Heart left ventricle (tissue), 16 donors: ENCODE data around the gene FBXW4. TPM values are rescaled to one million over a fixed set of nuclear protein-coding genes. Genes with fewer than 3 reads are reported as not detected.

Experiments
- ATAC-seq, 4 donors: fragments of 200-7000 bp; cut with Tn5 transposase; one replicate each; pipeline ENCODE4 v1.9.1; 2020 to 2022; ENCODE audit warnings: moderate library complexity in 4 of 4, mild to moderate bottlenecking in 3 of 4, moderate number of reproducible peaks in 1 of 4
- DNase-seq, 5 donors: peaks; one replicate each; pipeline ENCODE4 v3.0.0-alpha.2; 2020
- H3K27ac ChIP-seq, 12 donors: fragments of 200-600 bp; sonication (generic) in 4 of 12; one replicate each; pipeline versions ENCODE4 v1.5.0 to v1.8.0; 2016 to 2022; ENCODE audit warnings: mild to moderate bottlenecking in 2 of 12
- H3K27me3 ChIP-seq, 9 donors: fragments of 200-600 bp; sonication (generic) in 2 of 9; one replicate each; pipeline versions ENCODE4 v1.5.1 to v1.8.0; 2016 to 2022; ENCODE audit warnings: mild to moderate bottlenecking in 3 of 9
- H3K36me3 ChIP-seq, 9 donors: fragments of 200-600 bp; sonication (generic) in 2 of 9; one replicate each; pipeline versions ENCODE4 v1.5.0 to v1.8.0; 2018 to 2022; ENCODE audit warnings: mild to moderate bottlenecking in 2 of 9
- H3K4me1 ChIP-seq, 12 donors: fragments of 200-600 bp; sonication (generic) in 4 of 12; one replicate each; pipeline versions ENCODE4 v1.5.0 to v1.8.0; 2016 to 2022; ENCODE audit warnings: mild to moderate bottlenecking in 3 of 12
- H3K4me3 ChIP-seq, 12 donors: fragments of 200-600 bp; sonication (generic) in 4 of 12; one replicate each; pipeline versions ENCODE4 v1.5.0 to v1.8.0; 2017 to 2022; ENCODE audit warnings: mild to moderate bottlenecking in 9 of 12, moderate library complexity in 4 of 12
- H3K9me3 ChIP-seq, 12 donors: fragments of 200-600 bp; sonication (generic) in 4 of 12; one replicate each; pipeline versions ENCODE4 v1.5.0 to v1.8.0; 2016 to 2022; ENCODE audit warnings: mild to moderate bottlenecking in 1 of 12
- POLR2A ChIP-seq, 2 donors: fragments of 450-650 bp; IDR thresholded peaks; one replicate each; pipeline ENCODE4 v1.6.1; 2017; ENCODE audit warnings: antibody characterized with exemption in 2 of 2, mild to moderate bottlenecking in 2 of 2, moderate library complexity in 2 of 2
- WGBS, 4 donors: extraction: QIAGEN DNeasy Blood & Tissue Kit in 2 of 4; methylation state at CpG; one replicate each; pipeline versions ENCODE4 v1.1.5 to v1.1.7; 2013 to 2018; 5-methylcytosine and 5-hydroxymethylcytosine counted together
- intact Hi-C, 10 donors: fragments of 100-400 bp; cut with DNase I; formaldehyde crosslinking; loops; one replicate each; pipeline versions ENCODE4 v1.11.1 to v1.14.2; 2022
- polyA plus RNA-seq, 2 donors: library from polyadenylated mRNA; stranded (reverse); fragments of 200-250 nt; gene quantifications; one replicate each; pipeline ENCODE4 v1.2.3, GENCODE V29; 2013
- total RNA-seq, 9 donors: library from RNA; depleted of rRNA in 2 of 9; stranded (reverse); fragments of >200 nt in 2 of 9; fragmentation: NEBNext Ultra II Directional in 3 of 9; extraction: Animal tissue kit (Norgen Biotek cat#: 25700) in 3 of 9; gene quantifications; one replicate each; pipeline versions ENCODE4 v1.1.0 to v1.2.4, GENCODE V29; 2016 to 2023
- TF ChIP-seq, protein P1 (sequence below), 12 donors: fragments of 200-600 bp; sonication (generic) in 4 of 12; IDR thresholded peaks; one replicate each; pipeline versions ENCODE4 v1.5.0 to v1.8.0; 2018 to 2022; ENCODE audit warnings: antibody characterized with exemption in 12 of 12, mild to moderate bottlenecking in 5 of 12
- donor health status: ischemic (EF 13 %, LVEDD 7.1; RV severe dilation, severe dysfunction).
- donor health status: healthy with polysubstance abuse.
- donor health status: DM: no; HTN: yes; CAD: no.
- donor health status: DM: no; HTN: no; CAD: no.
- donor health status: ischemic (EF 25% LVEDD 6.9; RV normal size, moderate dysfunction).
- donor health status: ischemic (EF 25% LVEDD 5.7; RV mildly dilated, moderate dysfunction).
- donor health status: healthy.
- donor health status: DM: yes; HTN: yes; CAD: no.
- donor health status: ischemic (EF 35%, LVEDD 5.7; RV mildly dilated, moderate dysfunction).
- donor health status: nonischemic (EF 11% LVEDD 7.7; RV severe dilation, severe dysfunction).
- donor health status: DM: yes; HTN: yes; CAD: no.
- donor health status: PGD.
- donor health status: ischemic (EF 29% LVEDD 5.4; RV normal size, mild dysfunction).
- donor health status: nonischemic (EF 23%, LVEDD 6.1; RV moderate dilation, normal function).

The FBXW4 gene
- total and polyA plus RNA-seq, 11 donors: 35.8 to 116 (median 80.9) TPM

DNA sequence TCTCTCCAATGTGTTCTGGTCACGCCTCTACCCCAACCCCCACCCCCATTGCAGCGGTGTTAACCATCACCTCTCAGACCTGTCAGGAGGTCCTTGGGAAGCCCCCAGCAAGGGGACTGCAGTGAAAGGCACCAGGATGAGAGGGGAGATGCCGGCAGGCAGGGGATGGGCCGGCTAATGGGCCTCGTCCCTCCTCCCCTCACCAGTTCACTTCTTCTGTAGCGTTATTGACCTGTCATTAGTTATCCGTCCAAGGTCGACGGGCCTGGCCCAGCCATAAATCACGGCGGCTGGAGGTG, 125.7 kb downstream of the FBXW4 start:
- no peaks in the 10 kb centered on the region for H3K36me3 ChIP-seq
- peaks cover 0 to 28% (median 16%) of the 10 kb centered on the region in 12 donors for H3K4me1 ChIP-seq
- H3K27me3 ChIP-seq: peaks cover 10 to 56% (median 46%) of the 10 kb centered on the region in 9 donors
- H3K4me3 ChIP-seq: peak overlapping the region in 3 of 12 donors; percentile 61 to 70 (median 63)
- peaks cover 0 to 14% (median 10%) of the 10 kb centered on the region in 12 donors for H3K9me3 ChIP-seq
- WGBS, 4 donors: 11 to 21% (median 15%) methylated on average over 9 to 11 of the region's 11 CpGs
- TF ChIP-seq, protein P1, sequence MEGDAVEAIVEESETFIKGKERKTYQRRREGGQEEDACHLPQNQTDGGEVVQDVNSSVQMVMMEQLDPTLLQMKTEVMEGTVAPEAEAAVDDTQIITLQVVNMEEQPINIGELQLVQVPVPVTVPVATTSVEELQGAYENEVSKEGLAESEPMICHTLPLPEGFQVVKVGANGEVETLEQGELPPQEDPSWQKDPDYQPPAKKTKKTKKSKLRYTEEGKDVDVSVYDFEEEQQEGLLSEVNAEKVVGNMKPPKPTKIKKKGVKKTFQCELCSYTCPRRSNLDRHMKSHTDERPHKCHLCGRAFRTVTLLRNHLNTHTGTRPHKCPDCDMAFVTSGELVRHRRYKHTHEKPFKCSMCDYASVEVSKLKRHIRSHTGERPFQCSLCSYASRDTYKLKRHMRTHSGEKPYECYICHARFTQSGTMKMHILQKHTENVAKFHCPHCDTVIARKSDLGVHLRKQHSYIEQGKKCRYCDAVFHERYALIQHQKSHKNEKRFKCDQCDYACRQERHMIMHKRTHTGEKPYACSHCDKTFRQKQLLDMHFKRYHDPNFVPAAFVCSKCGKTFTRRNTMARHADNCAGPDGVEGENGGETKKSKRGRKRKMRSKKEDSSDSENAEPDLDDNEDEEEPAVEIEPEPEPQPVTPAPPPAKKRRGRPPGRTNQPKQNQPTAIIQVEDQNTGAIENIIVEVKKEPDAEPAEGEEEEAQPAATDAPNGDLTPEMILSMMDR (IDR thresholded peaks at IDR 0.05): no peak
- no peak for TF ChIP-seq POLR2A (IDR thresholded peaks at IDR 0.05)
- DNase-seq (peak in 1 of 5 donors; percentile 23), ATAC-seq (no peak)
- no peak overlapping the region for H3K27ac ChIP-seq
- intact Hi-C loops: loop anchor here in 8 of 10 donors (2.0 to 10.0 kb wide), 8 partner anchors 264 to 408 kb away; no protein-coding TSS in a partner anchor

DNA sequence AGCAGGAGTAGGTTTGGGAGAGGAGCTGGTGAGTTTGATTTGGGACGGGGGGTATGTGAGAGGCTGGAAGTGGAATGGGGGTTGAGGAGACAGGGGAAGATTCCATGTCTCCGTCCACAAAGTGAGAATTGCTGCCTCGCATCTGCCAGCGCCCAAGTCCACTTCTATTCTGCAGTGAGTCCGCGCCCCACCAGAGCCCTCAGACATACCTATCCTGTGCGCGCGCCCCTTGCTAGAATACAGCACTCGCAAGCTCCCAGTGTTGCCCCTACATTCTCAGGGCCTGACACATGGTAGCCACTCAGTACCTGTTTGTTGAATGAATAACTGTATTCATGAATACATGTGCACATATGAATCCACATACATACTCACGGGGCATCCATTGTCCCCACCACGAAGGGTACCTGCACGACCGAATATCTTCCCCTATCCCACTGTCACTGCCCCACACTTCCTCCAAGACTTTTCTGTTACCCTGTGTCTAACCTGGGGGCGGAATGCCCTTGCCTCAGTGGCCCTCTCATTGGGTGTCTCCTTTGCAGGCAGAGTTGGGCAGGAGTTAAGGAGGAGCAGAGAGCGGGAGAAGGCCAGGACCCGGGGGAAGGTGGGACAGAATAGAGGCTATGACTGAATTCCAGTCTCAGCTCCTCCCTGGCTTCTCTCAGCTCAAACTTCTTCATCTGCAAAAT, 126.8 kb downstream of the FBXW4 start:
- H3K27ac ChIP-seq: no peak overlapping the region
- ATAC-seq (no peak), DNase-seq (peak in 1 of 5 donors; percentile 28)
- intact Hi-C loops: loop anchor here in 8 of 10 donors (2.0 to 10.0 kb wide), 8 partner anchors 263 to 407 kb away; no protein-coding TSS in a partner anchor
- 84 to 92% (median 88%) methylated on average over 16 to 17 of the region's 17 CpGs for WGBS, 4 donors
- no peaks in the 10 kb centered on the region for H3K36me3 ChIP-seq
- H3K4me3 ChIP-seq: no peak overlapping the region
- H3K27me3 ChIP-seq: peaks cover 10 to 61% (median 49%) of the 10 kb centered on the region in 9 donors
- H3K4me1 ChIP-seq: peaks cover 0 to 28% (median 16%) of the 10 kb centered on the region in 12 donors
- peaks cover 0 to 11% (median 9%) of the 10 kb centered on the region in 12 donors for H3K9me3 ChIP-seq
- no peak for TF ChIP-seq POLR2A (IDR thresholded peaks at IDR 0.05)
- TF ChIP-seq, protein P1 (IDR thresholded peaks at IDR 0.05): no peak

DNA sequence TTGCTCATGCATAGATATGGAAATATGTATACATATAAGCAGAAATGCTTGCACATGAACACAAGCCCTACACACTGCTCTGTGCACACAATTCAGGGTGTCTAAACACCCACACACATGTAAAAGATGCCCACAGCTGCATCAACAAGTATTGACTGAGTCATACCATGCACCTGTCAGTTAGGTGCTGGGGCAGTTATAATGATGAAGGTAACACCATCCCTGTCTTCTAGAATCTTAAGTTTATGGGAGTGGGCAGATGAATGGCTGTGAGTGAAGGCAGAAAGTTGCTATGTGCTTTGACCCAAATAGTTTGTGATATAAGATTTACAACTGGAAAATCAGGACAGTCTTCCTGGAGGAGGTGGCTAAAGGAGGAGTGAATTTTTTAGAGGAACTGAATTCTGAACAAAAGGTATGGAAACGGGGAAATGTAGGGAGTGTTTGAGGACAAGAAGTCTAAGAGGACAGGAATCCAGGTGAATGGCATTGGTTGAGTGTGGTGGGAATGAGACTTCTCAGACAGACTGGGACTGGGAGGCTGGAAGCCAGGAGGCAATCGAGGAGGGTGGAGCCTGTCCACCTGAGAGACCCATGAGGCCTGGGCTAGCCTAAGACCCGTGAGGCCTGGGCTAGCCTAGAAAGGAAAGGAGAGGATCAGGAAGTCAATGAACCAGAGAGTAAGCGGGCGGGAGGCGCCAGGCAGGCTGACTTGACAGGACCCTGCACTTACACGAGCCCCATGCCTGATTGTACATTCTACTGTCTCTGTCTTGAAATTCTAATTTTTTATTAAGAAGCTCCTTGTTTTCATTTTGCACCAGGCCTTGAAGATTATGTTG, 127.6 kb downstream of the FBXW4 start:
- WGBS, 4 donors: 62 to 78% (median 69%) methylated on average over 7 of the region's 7 CpGs
- H3K9me3 ChIP-seq: peaks cover 0 to 3% (median 1%) of the 10 kb centered on the region in 12 donors
- H3K27me3 ChIP-seq: peaks cover 10 to 62% (median 49%) of the 10 kb centered on the region in 9 donors
- ATAC-seq (no peak), DNase-seq (peak in 1 of 5 donors; percentile 33)
- no peaks in the 10 kb centered on the region for H3K36me3 ChIP-seq
- H3K27ac ChIP-seq: no peak overlapping the region
- TF ChIP-seq, protein P1 (IDR thresholded peaks at IDR 0.05): no peak
- no peak for TF ChIP-seq POLR2A (IDR thresholded peaks at IDR 0.05)
- peaks cover 0 to 28% (median 16%) of the 10 kb centered on the region in 12 donors for H3K4me1 ChIP-seq
- no peak overlapping the region for H3K4me3 ChIP-seq
- intact Hi-C loops: loop anchor here in 8 of 10 donors (2.0 to 10.0 kb wide), 8 partner anchors 263 to 407 kb away; no protein-coding TSS in a partner anchor
